Hepatocyte (in vitro differentiated cells): ENCODE measurements around the gene SLC15A4. TPM values are rescaled to one million over a fixed set of nuclear protein-coding genes. Genes with fewer than 3 reads are reported as not detected.

Source experiments
- DNase-seq: peaks from one replicate; pipeline ENCODE4 v3.0.0-alpha.2; 2016; ENCODE audit warnings: low spot score
- H2AFZ ChIP-seq: fragments of 200-600 bp; sonication (generic); 2 replicates; pipeline ENCODE4 v1.6.0; 2016; ENCODE audit warnings: antibody characterized with exemption, mild to moderate bottlenecking
- H3K27ac ChIP-seq: fragments of 200-600 bp; sonication (generic); 2 replicates; pipeline ENCODE4 v1.5.1; 2016; ENCODE audit warnings: mild to moderate bottlenecking
- H3K27me3 ChIP-seq: fragments of 200-600 bp; sonication (generic); 2 replicates; pipeline ENCODE4 v1.6.1; 2016
- H3K36me3 ChIP-seq: fragments of 200-600 bp; sonication (generic); replicated peaks from 2 replicates; pipeline ENCODE4 v1.5.1; 2016; ENCODE audit warnings: low read depth; ENCODE audit not compliant: insufficient read depth
- H3K4me1 ChIP-seq: fragments of 200-600 bp; sonication (generic); 2 replicates; pipeline ENCODE4 v1.5.1; 2016; ENCODE audit warnings: mild to moderate bottlenecking, moderate library complexity; ENCODE audit not compliant: insufficient read depth
- H3K4me2 ChIP-seq: fragments of 200-600 bp; sonication (generic); 2 replicates; pipeline ENCODE4 v1.6.0; 2016
- H3K4me3 ChIP-seq: fragments of 200-600 bp; sonication (generic); 2 replicates; pipeline ENCODE4 v1.5.1; 2016; ENCODE audit warnings: mild to moderate bottlenecking
- H3K79me2 ChIP-seq: fragments of 200-600 bp; sonication (generic); 2 replicates; pipeline ENCODE4 v1.6.0; 2017; ENCODE audit warnings: mild to moderate bottlenecking
- H3K9me2 ChIP-seq: fragments of 200-600 bp; sonication (generic); replicated peaks from 2 replicates; pipeline ENCODE4 v1.6.0; 2017; ENCODE audit warnings: mild to moderate bottlenecking; ENCODE audit not compliant: insufficient read depth
- H3K9me3 ChIP-seq: fragments of 200-600 bp; sonication (generic); 2 replicates; pipeline ENCODE4 v1.5.1; 2016; ENCODE audit warnings: low read depth, mild to moderate bottlenecking
- H4K20me1 ChIP-seq: fragments of 200-600 bp; sonication (generic); 2 replicates; pipeline ENCODE4 v1.6.0; 2016; ENCODE audit warnings: mild to moderate bottlenecking; ENCODE audit not compliant: insufficient read depth, poor library complexity, severe bottlenecking
- EZH2 ChIP-seq: fragments of 200-600 bp; sonication (generic); IDR thresholded peaks from 2 replicates; pipeline ENCODE4 v1.6.1; 2016; ENCODE audit warnings: antibody characterized with exemption, mild to moderate bottlenecking, borderline replicate concordance
- EZH2phosphoT487 ChIP-seq: fragments of 200-600 bp; sonication (generic); IDR thresholded peaks from one replicate; pipeline ENCODE4 v1.6.1; 2018; ENCODE audit warnings: antibody characterized with exemption, mild to moderate bottlenecking, low read depth, moderate library complexity; ENCODE audit not compliant: unreplicated experiment, severe bottlenecking
- WGBS: methylation state at CpG from one replicate; pipeline ENCODE4 v1.1.6; 2016; ENCODE audit warnings: low lambda C conversion rate; ENCODE audit errors: missing lambda C conversion rate; 5-methylcytosine and 5-hydroxymethylcytosine counted together
- polyA plus RNA-seq: library from polyadenylated mRNA; unstranded; fragments of >200 nt; fragmentation: Nextera tagmentation; extraction: Ambion mirVana; gene quantifications from 2 replicates; pipeline ENCODE4 v1.2.1, GENCODE V29; 2016
- total RNA-seq: library from RNA; depleted of rRNA; stranded (reverse); fragments of >200 nt; gene quantifications from 2 replicates; pipeline ENCODE4 v1.2.3, GENCODE V29; 2014
- TF ChIP-seq, protein P1 (sequence below): fragments of 200-600 bp; sonication (generic); IDR thresholded peaks from 2 replicates; pipeline ENCODE4 v1.5.1; 2016; ENCODE audit warnings: antibody characterized with exemption, mild to moderate bottlenecking; ENCODE audit not compliant: poor library complexity

Gene SLC15A4
- total and polyA plus RNA-seq, 2 experiments from 2014 or later, result 33.6 to 48.5 TPM

DNA sequence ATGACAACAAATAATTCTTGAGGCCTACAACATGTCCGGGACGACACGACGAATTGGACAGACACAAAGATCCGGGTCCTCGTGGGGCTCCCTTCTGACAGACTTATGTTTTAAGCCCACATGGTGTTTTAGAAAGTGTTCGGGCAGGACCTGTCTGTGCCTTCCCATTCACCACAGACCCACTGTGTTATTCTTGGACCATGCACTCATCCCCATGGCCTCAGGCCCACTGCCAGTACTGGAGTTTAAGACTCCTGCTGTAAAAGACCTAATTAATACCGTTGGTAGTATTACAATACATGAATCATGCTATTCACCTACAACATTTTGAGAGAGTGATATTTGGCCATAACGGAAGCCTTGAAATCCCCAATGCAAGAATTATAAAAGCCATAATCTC is 20.0 kb downstream of the SLC15A4 start:
- H3K36me3 ChIP-seq, result peaks cover 3% of the 10 kb centered on the region
- TF ChIP-seq, protein P1, sequence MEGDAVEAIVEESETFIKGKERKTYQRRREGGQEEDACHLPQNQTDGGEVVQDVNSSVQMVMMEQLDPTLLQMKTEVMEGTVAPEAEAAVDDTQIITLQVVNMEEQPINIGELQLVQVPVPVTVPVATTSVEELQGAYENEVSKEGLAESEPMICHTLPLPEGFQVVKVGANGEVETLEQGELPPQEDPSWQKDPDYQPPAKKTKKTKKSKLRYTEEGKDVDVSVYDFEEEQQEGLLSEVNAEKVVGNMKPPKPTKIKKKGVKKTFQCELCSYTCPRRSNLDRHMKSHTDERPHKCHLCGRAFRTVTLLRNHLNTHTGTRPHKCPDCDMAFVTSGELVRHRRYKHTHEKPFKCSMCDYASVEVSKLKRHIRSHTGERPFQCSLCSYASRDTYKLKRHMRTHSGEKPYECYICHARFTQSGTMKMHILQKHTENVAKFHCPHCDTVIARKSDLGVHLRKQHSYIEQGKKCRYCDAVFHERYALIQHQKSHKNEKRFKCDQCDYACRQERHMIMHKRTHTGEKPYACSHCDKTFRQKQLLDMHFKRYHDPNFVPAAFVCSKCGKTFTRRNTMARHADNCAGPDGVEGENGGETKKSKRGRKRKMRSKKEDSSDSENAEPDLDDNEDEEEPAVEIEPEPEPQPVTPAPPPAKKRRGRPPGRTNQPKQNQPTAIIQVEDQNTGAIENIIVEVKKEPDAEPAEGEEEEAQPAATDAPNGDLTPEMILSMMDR, result no peak
- TF ChIP-seq EZH2 (no peak), EZH2phosphoT487 (no peak)
- H3K9me3 ChIP-seq, result no peaks in the 10 kb centered on the region
- H3K4me2 ChIP-seq, result no peak overlapping the region
- 97% methylated on average over 9 of the region's 9 CpGs for WGBS
- no peaks in the 10 kb centered on the region for H3K4me1 ChIP-seq
- no peaks in the 10 kb centered on the region for H3K9me2 ChIP-seq
- H2AFZ ChIP-seq, result no peak overlapping the region
- H3K27ac ChIP-seq, result no peak overlapping the region
- H4K20me1 ChIP-seq, result peaks cover 8% of the 10 kb centered on the region
- peaks cover 26% of the 10 kb centered on the region for H3K79me2 ChIP-seq
- H3K4me3 ChIP-seq, result no peak overlapping the region
- no peak for DNase-seq
- no peaks in the 10 kb centered on the region for H3K27me3 ChIP-seq

DNA sequence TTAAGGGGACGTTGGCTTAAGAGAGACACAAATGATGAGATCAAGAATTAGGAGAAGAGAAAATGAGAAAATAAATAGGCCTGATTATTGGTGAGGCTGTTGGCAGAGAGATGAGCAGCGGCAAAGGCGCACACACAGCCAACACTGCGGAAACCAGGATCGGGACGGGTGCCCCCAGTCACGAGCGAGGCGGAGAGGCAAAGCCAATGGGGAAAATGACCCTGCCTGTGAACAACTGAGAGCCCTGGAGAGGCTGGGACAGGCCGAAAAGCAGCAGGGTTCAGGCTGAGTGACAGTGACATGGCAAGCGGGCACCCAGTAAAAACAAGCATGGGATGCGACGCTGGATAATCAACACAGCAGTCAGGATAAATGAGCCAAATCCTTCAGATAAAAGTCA is 21.0 kb downstream of the SLC15A4 start:
- peaks cover 3% of the 10 kb centered on the region for H3K36me3 ChIP-seq

DNA sequence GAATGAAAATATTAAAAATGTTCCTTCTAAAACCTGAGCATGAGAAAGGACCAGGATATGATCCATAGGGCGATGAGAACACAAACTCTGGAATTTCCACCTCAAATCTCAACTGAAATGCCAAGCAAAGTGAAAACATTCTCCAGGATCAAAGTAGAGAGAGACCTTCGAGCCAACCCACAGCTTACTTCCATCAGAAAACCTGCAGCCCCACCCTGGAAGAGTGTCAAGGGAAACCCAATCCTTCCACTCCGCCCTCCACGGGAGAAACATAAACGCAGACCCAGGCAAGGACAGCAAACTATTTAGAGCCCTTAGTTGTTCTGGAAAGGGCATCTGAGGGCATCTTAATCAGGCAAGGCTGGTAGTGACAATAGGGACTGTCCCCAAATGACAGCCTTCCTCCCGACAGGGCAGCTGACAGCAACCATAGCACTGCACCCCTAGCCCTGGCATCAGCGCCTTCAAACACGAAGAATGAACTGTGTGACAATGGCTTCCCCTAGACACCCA is 21.8 kb downstream of the SLC15A4 start:
- Histone ChIP-seq H3K9me2 (no peaks in the 10 kb centered on the region), H3K4me1 (no peaks in the 10 kb centered on the region), H4K20me1 (peaks cover 8% of the 10 kb centered on the region), H3K9me3 (no peaks in the 10 kb centered on the region), H3K36me3 (peaks cover 3% of the 10 kb centered on the region), H3K79me2 (peaks cover 23% of the 10 kb centered on the region), H2AFZ (no peak overlapping the region), H3K4me3 (no peak overlapping the region), H3K4me2 (no peak overlapping the region), H3K27ac (no peak overlapping the region), H3K27me3 (no peaks in the 10 kb centered on the region)
- TF ChIP-seq EZH2, result no peak
- TF ChIP-seq EZH2phosphoT487, result no peak
- no peak for DNase-seq
- WGBS, result 78% methylated on average over 8 of the region's 8 CpGs

More for the DNA sequence above, 21.0 kb downstream of the SLC15A4 start:
- 88% methylated on average over 13 of the region's 13 CpGs for WGBS
- TF ChIP-seq EZH2phosphoT487 (no peak), EZH2 (no peak)
- TF ChIP-seq, protein P1, result no peak
- H3K9me3 ChIP-seq, result no peaks in the 10 kb centered on the region
- no peaks in the 10 kb centered on the region for H3K27me3 ChIP-seq
- peaks cover 26% of the 10 kb centered on the region for H3K79me2 ChIP-seq
- no peak overlapping the region for H3K27ac ChIP-seq
- no peak overlapping the region for H2AFZ ChIP-seq
- no peaks in the 10 kb centered on the region for H3K9me2 ChIP-seq
- H3K4me1 ChIP-seq, result no peaks in the 10 kb centered on the region
- H4K20me1 ChIP-seq, result peaks cover 8% of the 10 kb centered on the region
- DNase-seq, result no peak
- no peak overlapping the region for H3K4me3 ChIP-seq
- H3K4me2 ChIP-seq, result no peak overlapping the region

DNA sequence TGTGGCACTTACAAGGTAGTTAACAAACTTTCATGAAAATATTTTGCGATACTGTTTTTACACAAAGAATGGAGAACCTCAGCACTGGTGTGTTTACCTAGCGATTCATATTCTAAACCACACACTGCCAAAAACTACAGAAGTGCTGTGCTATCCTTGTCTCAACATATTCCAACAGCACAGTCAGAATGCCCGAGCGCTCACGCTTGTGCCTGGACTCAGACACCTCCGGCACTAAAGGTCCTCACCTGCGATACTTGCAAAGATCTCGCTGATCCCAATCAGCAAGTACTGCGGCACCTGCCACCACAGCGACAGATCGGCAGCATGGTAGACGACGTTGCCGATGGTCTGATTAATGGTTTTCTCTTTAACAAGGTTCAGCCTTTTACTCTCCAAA is 23.2 kb downstream of the SLC15A4 start:
- WGBS, result 96% methylated on average over 14 of the region's 14 CpGs
- no peaks in the 10 kb centered on the region for H3K27me3 ChIP-seq
- H3K9me3 ChIP-seq, result no peaks in the 10 kb centered on the region
- no peak overlapping the region for H3K4me2 ChIP-seq
- H3K4me3 ChIP-seq, result no peak overlapping the region
- H3K4me1 ChIP-seq, result no peaks in the 10 kb centered on the region
- no peak overlapping the region for H2AFZ ChIP-seq
- no peak for DNase-seq
- H3K9me2 ChIP-seq, result no peaks in the 10 kb centered on the region
- peaks cover 3% of the 10 kb centered on the region for H3K36me3 ChIP-seq
- H3K27ac ChIP-seq, result no peak overlapping the region
- H4K20me1 ChIP-seq, result peaks cover 8% of the 10 kb centered on the region
- peaks cover 23% of the 10 kb centered on the region for H3K79me2 ChIP-seq
- TF ChIP-seq, protein P1, result no peak
- TF ChIP-seq EZH2phosphoT487, result no peak
- no peak for TF ChIP-seq EZH2
